ENCODE data around the gene C9orf78. TPM values are rescaled to one million over a fixed set of nuclear protein-coding genes. Genes with fewer than 3 reads are reported as not detected.

C9orf78 gene
- total and polyA plus RNA-seq, 2 of the 8 experiments (the other 6 are each of a cell fraction or from before 2014, with no cell fraction given): 17.4 to 40.6 TPM

DNA sequence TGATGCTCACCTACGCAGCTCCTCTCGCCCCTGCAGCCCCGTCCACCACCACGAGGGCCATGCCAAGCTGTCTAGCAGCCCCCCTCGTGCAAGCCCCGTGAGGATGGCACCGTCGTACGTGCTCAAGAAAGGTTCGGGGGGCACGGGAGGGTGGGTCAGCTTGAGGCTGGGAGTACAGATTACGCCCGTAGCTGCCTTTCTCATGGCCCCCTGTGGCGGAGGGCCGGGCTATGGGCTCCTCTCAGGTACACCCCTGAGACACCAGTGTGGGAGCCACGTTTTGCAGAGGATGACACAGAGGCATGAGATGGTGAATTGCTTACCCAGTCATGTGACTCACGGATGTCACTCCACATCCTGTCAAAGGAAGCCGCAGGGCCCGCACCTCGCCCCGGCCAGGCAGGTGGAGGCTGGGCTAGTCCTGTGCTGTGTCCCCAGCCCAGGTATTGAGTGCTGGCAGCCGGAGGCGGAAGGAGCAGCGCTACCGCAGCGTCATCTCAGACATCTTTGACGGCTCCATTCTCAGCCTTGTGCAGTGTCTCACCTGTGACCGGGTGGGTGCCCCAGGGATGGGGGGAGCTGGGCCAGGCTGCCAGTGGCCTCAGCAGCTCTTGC is 33.9 kb upstream of the C9orf78 start (continued):
- TF ChIP-seq BCL11A (IDR thresholded peaks at IDR 0.05; ENCODE audit: low read depth in 2 of 2, low read length in 2 of 2) (no peak), PHF8 (conservative IDR thresholded peaks at IDR 0.05; ENCODE audit: low read depth, low read length) (no peak), SRF (IDR thresholded peaks at IDR 0.05; ENCODE audit: low read depth, low read length) (no peak)
